RWPE2 (cell line): ENCODE data around the gene CHMP6.

ENCODE experiments used
- ATAC-seq: fragments of 200-7000 bp; cut with Tn5 transposase; 3 replicates; pipeline ENCODE4 v1.9.1; 2021; ENCODE audit warnings: low read depth
- DNase-seq: peaks from one replicate; pipeline ENCODE4 v3.0.0-alpha.2; 2020; ENCODE audit warnings: low spot score
- H3K27ac ChIP-seq: fragments of 450-650 bp; 2 replicates; pipeline ENCODE4 v1.5.1; 2017; ENCODE audit warnings: mild to moderate bottlenecking; ENCODE audit not compliant: poor library complexity, severe bottlenecking
- H3K27me3 ChIP-seq: fragments of 250-450 bp; sonication (Bioruptor Pico); 2 replicates; pipeline ENCODE4 v1.5.1; 2021; ENCODE audit warnings: mild to moderate bottlenecking, moderate library complexity; ENCODE audit not compliant: insufficient read depth, poor library complexity, severe bottlenecking
- H3K36me3 ChIP-seq: fragments of 250-450 bp; sonication (Bioruptor Pico); 2 replicates; pipeline ENCODE4 v1.5.1; 2020; ENCODE audit warnings: low read depth, mild to moderate bottlenecking, moderate library complexity
- H3K4me1 ChIP-seq: fragments of 250-450 bp; sonication (Bioruptor Pico); 2 replicates; pipeline ENCODE4 v1.5.1; 2021; ENCODE audit warnings: mild to moderate bottlenecking, moderate library complexity; ENCODE audit not compliant: insufficient read depth, poor library complexity, severe bottlenecking
- H3K4me3 ChIP-seq: fragments of 250-450 bp; sonication (Bioruptor Pico); 2 replicates; pipeline ENCODE4 v1.5.1; 2021; ENCODE audit warnings: mild to moderate bottlenecking, moderate library complexity; ENCODE audit not compliant: severe bottlenecking
- H3K9me3 ChIP-seq: fragments of 250-450 bp; sonication (Bioruptor Pico); 2 replicates; pipeline ENCODE4 v1.5.1; 2021; ENCODE audit warnings: mild to moderate bottlenecking, moderate library complexity; ENCODE audit not compliant: severe bottlenecking
- CTCF ChIP-seq: fragments of 450-650 bp; IDR thresholded peaks from one replicate; pipeline ENCODE4 v1.5.1; 2017; ENCODE audit warnings: mild to moderate bottlenecking, moderate library complexity; ENCODE audit not compliant: poor library complexity, severe bottlenecking

Gene CHMP6

DNA sequence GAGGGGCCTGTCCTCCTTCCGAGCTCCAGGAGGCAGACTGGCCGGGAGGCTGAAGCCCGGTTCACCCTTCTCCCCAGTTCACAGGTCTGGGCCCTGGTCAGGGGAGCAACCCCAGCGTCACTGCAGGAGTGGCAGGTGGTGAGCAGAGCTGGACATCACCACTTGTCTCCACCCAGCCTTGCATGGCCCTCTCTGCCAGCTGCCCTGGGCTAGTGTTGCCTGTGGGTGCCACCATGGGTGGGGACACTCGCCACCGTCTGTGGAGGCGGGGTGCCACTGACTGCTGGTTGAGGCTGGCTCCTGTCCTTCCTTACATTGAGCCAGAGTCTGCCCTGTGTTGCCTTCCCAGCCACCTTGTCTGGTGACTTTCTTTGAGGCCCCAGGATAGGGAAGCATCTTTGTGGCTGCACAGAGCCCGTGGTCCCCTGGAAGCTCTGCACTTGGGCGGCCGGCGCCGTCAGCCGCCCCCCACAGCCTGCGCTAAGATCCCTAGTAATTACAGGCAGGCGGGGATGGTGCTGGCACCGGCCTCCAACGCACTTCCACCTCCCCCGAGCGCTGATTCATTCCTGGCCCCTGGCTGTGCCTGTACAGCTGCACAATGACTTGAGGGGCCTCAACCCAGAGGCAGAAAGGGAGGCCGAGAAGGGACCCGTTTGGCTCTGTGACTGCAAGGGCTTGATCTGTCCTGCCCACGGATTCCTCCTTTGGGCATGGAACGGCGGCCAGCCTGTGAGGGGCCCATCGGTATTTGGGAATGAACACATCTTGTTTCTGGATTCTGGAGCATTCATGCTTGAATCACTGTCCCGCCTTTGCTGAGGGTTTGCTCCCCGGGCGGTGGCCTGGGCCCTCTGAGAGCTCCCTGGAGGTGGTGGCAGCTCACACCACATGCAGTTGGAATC, 48.5 kb downstream of the CHMP6 start:
- peaks cover 32% of the 10 kb centered on the region for H3K36me3 ChIP-seq
- H3K27ac ChIP-seq, result peak overlapping the region; percentile 89
- no peaks in the 10 kb centered on the region for H3K9me3 ChIP-seq
- no peak overlapping the region for H3K4me3 ChIP-seq
- ATAC-seq (peak; percentile 41), DNase-seq (no peak)
- peaks cover 80% of the 10 kb centered on the region for H3K4me1 ChIP-seq
- H3K27me3 ChIP-seq, result no peaks in the 10 kb centered on the region
- no peak for TF ChIP-seq CTCF

DNA sequence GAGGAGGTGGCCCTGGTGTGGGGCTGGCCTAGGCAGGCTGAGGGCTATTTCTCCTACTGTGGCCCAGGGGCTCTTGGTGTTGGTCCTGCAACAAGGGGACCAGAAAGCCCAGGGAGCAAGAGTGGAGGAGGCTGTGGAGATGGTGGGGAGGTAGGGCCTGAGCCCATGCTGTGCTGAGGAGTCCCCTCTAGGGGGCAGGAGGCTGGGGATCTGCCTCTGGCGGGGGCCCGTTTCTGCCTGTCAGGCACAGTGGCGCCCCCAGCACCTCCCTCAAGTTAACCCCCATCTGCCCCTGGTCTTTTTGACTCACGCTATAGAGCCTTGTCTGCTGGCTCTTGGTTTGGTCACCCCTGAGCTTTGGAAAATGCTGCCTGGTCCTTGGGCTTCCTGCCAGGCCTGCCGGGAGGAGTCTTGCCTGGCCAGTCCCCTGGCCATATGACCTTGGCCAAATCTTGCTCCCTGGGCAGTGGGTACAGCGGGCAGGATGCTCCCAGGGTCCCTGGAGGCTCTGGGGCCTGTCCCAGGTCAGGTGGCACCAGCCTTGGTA, 49.2 kb downstream of the CHMP6 start:
- Histone ChIP-seq H3K27ac (peak overlapping the region; percentile 89), H3K9me3 (no peaks in the 10 kb centered on the region), H3K27me3 (no peaks in the 10 kb centered on the region), H3K4me3 (no peak overlapping the region), H3K4me1 (peaks cover 86% of the 10 kb centered on the region), H3K36me3 (peaks cover 31% of the 10 kb centered on the region)
- TF ChIP-seq CTCF, result peak; percentile 42
- no peak; the same call in 2 of the 3 replicates for ATAC-seq
- no peak for DNase-seq

DNA sequence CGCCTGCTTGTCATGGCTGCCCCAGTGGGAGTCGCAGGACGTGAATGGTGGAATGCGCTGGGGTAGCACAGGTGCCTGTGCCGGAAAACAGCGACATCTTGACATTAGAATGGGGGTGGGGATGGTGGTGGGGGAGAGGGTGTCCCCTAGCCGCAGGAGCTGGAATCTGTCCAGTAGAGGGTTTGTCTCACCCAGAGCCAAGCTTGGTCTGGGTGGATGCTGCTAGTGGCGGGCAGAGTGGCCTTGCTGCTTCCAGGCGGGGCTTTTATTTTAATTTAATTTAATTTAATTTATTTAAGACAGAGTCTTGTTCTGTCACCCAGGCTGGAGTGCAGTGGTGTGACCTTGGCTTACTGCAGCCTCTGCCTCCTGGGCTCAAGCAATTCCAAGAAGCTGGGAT, 51.0 kb downstream of the CHMP6 start:
- no peak for TF ChIP-seq CTCF
- no peak for DNase-seq
- no peak for ATAC-seq
- Histone ChIP-seq H3K27me3 (no peaks in the 10 kb centered on the region), H3K27ac (peak overlapping the region; percentile 89), H3K9me3 (no peaks in the 10 kb centered on the region), H3K36me3 (peaks cover 14% of the 10 kb centered on the region), H3K4me1 (peaks cover 75% of the 10 kb centered on the region), H3K4me3 (no peak overlapping the region)

DNA sequence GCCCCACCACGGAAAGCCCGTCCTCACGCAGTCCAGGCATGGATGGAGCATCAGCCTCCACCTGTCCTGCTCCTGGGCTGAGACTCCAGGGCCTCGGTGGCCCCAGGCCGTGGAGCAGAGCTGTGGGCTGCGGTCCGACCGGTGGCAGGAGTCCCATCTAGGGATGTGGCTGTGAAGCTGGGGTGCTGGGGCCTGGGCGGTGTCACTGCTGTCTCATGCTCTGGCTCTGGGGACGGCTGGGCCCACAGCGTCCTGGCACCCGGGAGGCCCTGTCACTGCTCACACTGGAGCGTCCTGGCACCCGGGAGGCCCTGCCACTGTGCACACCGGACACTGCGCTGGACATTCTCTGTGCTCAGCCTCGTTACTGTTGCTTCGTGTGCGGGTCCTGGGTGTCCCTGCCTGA, 51.7 kb downstream of the CHMP6 start:
- Histone ChIP-seq H3K9me3 (no peaks in the 10 kb centered on the region), H3K27ac (peak overlapping the region; percentile 89), H3K36me3 (peaks cover 8% of the 10 kb centered on the region), H3K27me3 (no peaks in the 10 kb centered on the region), H3K4me3 (no peak overlapping the region), H3K4me1 (peaks cover 68% of the 10 kb centered on the region)
- DNase-seq (no peak), ATAC-seq (no peak)
- TF ChIP-seq CTCF, result no peak
